IPS DF 4.7 (cell line): Measurements from ENCODE around the gene TRAPPC14.
"Not testable (repeated sequence)": the region's sequence is repeated elsewhere in the genome, so short reads cannot be mapped to it uniquely, and the experiment has no call there.

ENCODE experiments used
- DNase-seq: peaks from one replicate; pipeline ENCODE4 v3.0.0-alpha.2; 2013; ENCODE audit warnings: low spot score; ENCODE audit errors: extremely low read depth

The TRAPPC14 gene

GRCh38 chr7:100154651-100155491, 3.7 kb downstream of the TRAPPC14 start:
- no peak for DNase-seq

GRCh38 chr7:100153708-100154535, 4.6 kb downstream of the TRAPPC14 start:
- DNase-seq: no peak

GRCh38 chr7:100152937-100153666, 5.4 kb downstream of the TRAPPC14 start:
- DNase-seq: no peak

- DNase-seq: no peak
Measured at GRCh38 chr7:100152404-100152803, 6.1 kb downstream of the TRAPPC14 start.

- peak; percentile 99 for DNase-seq
Measured at GRCh38 chr7:100148559-100149328, 9.8 kb downstream of the TRAPPC14 start, which contains the start of gene LAMTOR4. Gene LAMTOR4, plus strand, starts transcription at chr7:100148918. Its CDS starts 55 bp downstream, at chr7:100148973.

- no peak for DNase-seq
Measured at GRCh38 chr7:100148225-100148558, 10.3 kb downstream of the TRAPPC14 start.

GRCh38 chr7:100147278-100147677, 11.2 kb downstream of the TRAPPC14 start:
- no peak for DNase-seq

- DNase-seq: not testable (repeated sequence)
Measured at GRCh38 chr7:100146350-100146749, 12.2 kb downstream of the TRAPPC14 start.

GRCh38 chr7:100142461-100142860, 16.1 kb downstream of the TRAPPC14 start:
- no peak for DNase-seq

GRCh38 chr7:100141555-100141949, 17.0 kb downstream of the TRAPPC14 start:
- no peak for DNase-seq

- no peak for DNase-seq
Measured at GRCh38 chr7:100137851-100138760, 20.4 kb downstream of the TRAPPC14 start.

- DNase-seq: no peak
Measured at GRCh38 chr7:100132697-100133151, 25.8 kb downstream of the TRAPPC14 start.

- DNase-seq: no peak
Measured at GRCh38 chr7:100132126-100132525, 26.4 kb downstream of the TRAPPC14 start.

GRCh38 chr7:100130608-100131453, 27.7 kb downstream of the TRAPPC14 start:
- DNase-seq: no peak

GRCh38 chr7:100130220-100130607, 28.3 kb downstream of the TRAPPC14 start:
- not testable (repeated sequence) for DNase-seq

GRCh38 chr7:100128637-100128963, 29.9 kb downstream of the TRAPPC14 start:
- DNase-seq: no peak

- no peak for DNase-seq
Measured at GRCh38 chr7:100127866-100128636, 30.5 kb downstream of the TRAPPC14 start.
